ENCODE measurements around the gene HMHB1.
"Not testable (repeated sequence)": the region's sequence is repeated elsewhere in the genome, so short reads cannot be mapped to it uniquely, and the experiment has no call there.

The HMHB1 gene

GRCh38 chr5:143801252-143801939 lies 10.6 kb upstream of the HMHB1 start:
- DNase-seq (ENCODE audit: low read depth in 3 of 3) = no peak

DNA sequence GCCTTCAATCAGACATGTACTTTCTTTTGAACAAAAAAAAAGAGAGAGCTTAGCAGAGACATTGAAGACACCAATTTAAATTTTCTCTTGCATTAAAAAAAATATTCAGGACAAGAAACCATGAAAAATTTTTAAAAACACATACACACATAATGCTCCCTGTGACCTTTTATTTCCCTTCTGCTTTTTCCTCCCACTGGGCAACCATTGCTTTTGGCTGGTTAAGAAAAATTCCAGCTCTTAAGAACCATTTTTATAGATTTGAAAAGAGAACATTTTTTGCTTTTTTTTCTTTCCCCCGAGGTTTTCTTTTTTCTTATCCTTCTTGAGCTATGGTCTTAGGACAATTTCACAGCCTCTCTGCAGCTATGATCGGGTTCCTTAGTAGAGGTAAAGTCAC lies 6.1 kb upstream of the HMHB1 start:
- no peak for DNase-seq (ENCODE audit: low read depth in 3 of 3)

- DNase-seq (ENCODE audit: low read depth in 3 of 3) = no peak
These were observed 5.4 kb upstream of the HMHB1 start for GRCh38 chr5:143806579-143806978.

GRCh38 chr5:143807401-143807800 lies 4.6 kb upstream of the HMHB1 start:
- no peak for DNase-seq (ENCODE audit: low read depth in 3 of 3)

GRCh38 chr5:143816370-143816769 lies 4.4 kb downstream of the HMHB1 start:
- not testable (repeated sequence) for DNase-seq (ENCODE audit: low read depth in 3 of 3)

DNA sequence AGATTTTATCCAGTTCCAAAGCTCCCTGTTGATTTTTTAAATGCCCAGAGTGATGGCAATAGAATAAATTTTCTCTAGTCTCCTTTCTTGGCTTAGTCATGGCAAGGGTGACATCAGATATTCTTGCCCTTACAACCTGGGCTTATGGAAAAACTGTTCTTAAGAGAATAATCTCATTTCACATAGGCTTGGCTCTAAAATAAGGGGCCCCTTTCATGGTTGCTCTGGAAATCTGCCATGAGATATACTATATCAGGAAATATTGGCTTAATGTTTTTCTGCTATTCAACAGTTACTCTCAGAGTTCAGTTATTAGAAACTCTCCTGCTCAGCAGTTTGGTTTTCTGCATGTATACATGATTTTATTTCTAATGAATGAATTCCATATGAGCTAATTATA lies 7.8 kb downstream of the HMHB1 start:
- no peak for DNase-seq (ENCODE audit: low read depth in 3 of 3)

DNA sequence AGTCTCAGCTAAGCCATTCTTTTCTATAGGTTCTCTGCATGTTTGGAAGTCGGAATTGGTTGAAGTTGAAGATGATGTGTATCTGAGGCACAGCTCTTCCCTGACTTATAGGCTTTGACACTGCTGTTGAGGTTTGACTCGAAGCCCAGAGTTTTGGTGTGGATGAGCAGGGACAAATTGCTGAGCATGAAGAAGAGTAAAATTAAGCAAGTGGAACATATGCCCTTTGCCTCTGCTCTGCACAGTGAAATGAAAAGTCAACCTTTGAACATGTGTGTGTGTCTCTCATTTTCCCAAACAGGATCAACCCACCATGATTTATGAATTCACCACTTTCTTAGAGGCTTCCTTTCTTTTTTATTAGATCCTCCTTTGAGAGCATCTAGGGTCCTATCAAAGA lies 8.5 kb downstream of the HMHB1 start:
- DNase-seq (ENCODE audit: low read depth in 3 of 3) = no peak

DNA sequence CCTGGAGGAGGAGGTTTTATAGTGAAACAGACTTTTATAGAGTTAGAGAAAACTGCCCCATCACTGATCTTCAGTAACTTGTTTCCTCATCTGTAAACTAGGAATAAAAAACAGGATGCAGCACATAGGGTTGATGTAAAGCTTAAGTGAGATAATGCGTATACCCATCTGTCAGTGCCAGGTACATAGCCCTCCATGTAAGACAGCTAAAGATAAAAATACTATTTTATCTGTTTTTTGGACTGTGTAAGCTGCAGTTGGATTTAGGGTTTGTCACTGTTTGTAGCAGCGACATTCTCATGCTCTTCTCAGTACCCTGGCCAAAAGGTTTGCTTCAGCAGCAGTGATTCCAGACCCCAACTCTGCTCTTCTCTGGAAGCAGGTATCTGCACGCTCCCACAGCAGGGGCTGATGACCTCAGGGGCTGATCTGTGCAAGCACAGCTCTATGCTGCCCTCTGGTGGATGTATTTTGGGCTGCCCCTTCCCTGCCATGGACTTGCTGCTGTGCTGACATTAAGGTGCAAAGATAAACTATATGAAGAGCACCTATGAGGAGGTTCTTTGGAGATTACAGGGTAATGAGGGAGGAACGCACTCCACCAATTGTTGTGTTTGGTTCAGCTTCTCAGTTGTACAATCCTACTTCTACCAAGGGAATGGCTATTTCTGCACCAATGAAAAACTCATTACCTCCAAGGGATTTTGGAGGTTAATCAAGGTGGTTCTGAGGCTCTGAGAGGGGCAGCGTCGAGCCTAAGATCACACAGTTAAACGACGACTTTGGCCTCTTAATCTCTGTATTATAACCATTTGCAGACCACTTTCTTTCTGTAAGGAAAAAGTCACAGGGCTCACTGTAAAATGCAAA lies 13.1 kb downstream of the HMHB1 start:
- peak; percentile 66 to 75 (median 72) for DNase-seq (ENCODE audit: low read depth in 3 of 3)

DNA sequence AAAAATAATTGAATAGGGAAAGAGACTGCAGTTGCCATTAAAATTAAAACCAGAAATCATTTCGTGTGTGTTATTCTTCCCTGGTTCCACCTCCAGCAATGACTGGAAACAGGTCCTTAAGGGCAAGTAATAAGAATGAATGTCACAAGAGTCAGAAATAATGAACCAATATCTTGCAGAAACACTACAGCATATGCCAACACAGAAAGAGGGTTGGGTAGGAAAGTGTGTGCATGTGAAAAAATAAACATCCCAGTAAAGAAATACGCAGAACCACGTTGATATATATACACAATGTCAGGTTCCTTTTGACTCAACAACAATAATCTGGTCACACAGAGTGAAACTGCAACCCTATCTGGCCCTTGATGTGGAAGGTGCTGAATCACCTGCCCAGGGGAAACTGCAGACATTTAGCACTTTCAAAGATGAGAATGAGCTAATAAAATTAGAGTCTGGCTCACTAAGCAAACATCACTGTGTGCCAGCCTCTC lies 15.0 kb downstream of the HMHB1 start:
- no peak for DNase-seq (ENCODE audit: low read depth in 3 of 3)

- DNase-seq (ENCODE audit: low read depth in 3 of 3) = no peak
These were observed 16.7 kb downstream of the HMHB1 start for GRCh38 chr5:143828710-143829109.

DNA sequence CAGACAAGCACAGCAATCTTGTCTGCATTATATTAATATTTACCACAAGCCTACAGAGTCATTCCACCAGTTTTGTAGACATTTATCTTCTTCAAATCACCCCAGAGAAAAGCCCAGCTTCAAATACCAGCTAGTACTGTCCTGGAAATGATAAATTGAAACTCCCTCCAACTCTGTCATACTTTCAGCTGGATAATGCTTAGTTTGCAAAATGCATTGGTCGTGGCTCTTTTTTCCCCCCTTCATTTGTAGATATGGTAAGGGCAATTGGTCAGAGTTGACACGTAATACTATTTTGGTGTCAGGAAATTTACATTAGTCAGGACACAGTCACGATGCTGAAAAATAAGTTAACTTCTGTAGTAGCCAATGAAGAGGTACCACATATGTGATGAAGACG lies 21.2 kb downstream of the HMHB1 start:
- DNase-seq (ENCODE audit: low read depth in 3 of 3) = no peak

GRCh38 chr5:143835251-143835650 lies 23.3 kb downstream of the HMHB1 start:
- DNase-seq (ENCODE audit: low read depth in 3 of 3) = no peak

GRCh38 chr5:143836161-143836725 lies 24.3 kb downstream of the HMHB1 start:
- no peak for DNase-seq (ENCODE audit: low read depth in 3 of 3)

DNA sequence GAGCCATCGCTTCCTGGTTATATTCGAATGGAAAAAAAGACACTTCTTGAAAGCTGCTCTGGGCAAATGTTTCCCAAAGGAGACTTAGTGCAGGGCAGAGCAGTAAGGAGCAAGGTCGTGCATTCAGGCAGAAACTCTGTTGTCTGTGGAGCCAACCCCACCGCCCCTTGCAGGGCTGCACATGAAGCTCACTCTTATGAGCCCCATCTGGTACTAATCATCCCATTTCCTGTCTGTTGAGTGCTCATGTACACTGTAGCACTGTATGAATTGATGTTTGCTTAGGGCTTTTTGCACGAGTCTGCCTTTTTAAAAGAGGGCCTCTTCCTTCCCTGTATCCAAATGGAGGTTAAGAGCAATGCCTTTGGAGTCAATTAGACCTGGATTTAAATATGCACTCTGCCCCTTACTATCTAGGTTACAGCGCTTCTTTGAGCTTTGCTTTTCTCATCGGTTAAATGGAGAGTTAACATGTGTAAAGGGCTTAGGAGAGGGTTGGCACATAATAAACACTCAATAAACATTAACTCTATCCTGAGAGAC lies 25.4 kb downstream of the HMHB1 start:
- DNase-seq (ENCODE audit: low read depth in 3 of 3) = no peak

GRCh38 chr5:143841446-143841845 lies 29.5 kb downstream of the HMHB1 start:
- DNase-seq (ENCODE audit: low read depth in 3 of 3) = no peak

DNA sequence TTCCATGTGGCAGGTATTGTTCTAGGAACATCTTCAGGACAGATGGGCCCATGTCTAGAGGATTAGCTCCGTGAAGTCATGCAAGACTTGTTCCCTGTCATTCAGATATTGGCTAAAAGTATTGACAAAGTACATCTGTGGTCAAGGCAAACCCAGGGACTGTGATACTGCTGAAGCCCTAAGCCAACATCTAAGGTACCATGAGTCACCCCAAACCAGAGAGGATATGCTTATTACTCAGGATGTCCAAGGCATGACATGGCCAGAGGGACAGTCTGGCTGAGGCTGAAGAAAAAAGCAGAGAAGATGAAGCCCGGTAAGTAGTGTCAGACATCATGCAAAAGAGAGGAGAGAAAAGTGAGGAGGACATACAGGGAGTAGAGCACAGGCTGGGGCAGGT lies 31.0 kb downstream of the HMHB1 start:
- DNase-seq (ENCODE audit: low read depth in 3 of 3) = no peak

- no peak for DNase-seq (ENCODE audit: low read depth in 3 of 3)
These were observed 31.5 kb downstream of the HMHB1 start for GRCh38 chr5:143843461-143843860.

GRCh38 chr5:143850050-143850683 lies 38.2 kb downstream of the HMHB1 start:
- no peak for DNase-seq (ENCODE audit: low read depth in 3 of 3)

DNA sequence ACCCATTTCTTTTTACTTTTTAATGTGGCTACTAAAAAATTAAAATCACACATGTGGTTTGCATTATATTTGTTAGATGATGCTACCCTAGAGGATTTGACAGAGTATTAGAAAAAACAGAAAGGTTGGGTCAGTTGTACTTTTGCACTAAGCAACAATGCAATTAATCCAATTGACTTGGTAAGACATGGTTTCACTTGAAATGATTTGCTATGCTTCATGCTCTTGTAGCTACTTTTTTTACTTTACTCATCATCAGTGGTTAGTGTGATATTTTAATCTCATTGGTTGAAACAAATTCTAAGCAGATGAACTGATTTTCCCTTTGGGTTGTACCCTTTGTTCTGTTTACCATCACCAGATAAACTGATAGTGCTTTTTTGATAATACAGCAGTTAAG lies 39.4 kb downstream of the HMHB1 start:
- DNase-seq (ENCODE audit: low read depth in 3 of 3) = no peak

GRCh38 chr5:143860211-143860610 lies 48.2 kb downstream of the HMHB1 start:
- DNase-seq (ENCODE audit: low read depth in 3 of 3) = no peak

DNA sequence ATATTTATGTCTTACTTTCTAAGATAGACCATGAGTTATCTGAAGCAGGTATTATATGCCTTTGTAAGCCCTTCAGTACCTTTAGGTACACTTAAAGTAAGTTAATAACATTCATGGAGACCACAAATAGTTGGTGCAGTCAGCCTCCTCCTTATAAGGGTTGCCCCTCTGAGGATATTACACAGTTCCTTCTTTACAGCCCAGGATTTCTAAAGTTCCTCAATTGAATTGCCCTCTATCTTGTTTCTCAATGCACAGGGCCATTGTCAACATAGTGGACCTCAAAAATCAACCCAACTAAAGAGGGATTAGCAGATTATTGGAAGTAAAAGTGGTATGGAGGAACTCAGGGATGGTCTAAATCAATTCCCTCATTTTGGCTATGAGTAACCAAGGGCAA lies 50.3 kb downstream of the HMHB1 start:
- DNase-seq (ENCODE audit: low read depth in 3 of 3) = no peak

DNA sequence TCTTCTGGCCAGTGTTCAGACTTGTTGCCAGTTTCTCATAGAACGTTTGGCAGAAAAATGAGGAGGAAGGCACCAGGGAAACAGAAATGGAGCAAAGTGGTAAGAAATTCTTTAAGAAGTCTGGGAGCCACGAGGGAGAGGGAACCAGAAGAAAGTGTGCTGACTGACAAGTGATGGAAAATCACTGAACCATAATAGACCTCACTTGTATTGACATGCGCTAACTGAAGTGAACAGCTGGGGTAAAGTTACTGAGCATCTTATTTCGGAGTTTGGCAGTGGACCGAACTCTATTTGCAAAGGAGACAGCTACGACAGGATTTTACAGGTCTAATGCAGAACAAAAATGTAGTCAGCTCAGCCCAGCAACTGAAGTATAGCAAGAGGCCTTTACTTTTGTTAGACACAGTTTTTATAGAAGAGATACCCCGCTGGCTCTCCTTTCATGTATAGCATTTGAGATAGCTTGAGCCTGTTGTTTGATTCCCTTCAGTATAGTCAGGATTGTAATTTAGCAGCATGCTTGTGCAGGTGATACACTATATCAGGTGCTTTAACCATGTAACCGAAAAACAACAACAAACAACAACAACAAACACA lies 53.6 kb downstream of the HMHB1 start:
- no peak for DNase-seq (ENCODE audit: low read depth in 3 of 3)

All from stimulated activated CD4-positive, alpha-beta T cell treated with anti-CD3 and anti-CD28 coated beads, TNF-alpha, amount 100 ng/mL, for 4 hours (primary cell).